ES-I3 (cell line): Measurements from ENCODE around the gene MICOS13.

Source experiments
- H3K36me3 ChIP-seq: 2 replicates; pipeline ENCODE4 v1.6.1; 2013; ENCODE audit warnings: mild to moderate bottlenecking, low read length, control low read depth, moderate library complexity; ENCODE audit not compliant: insufficient read depth
- H3K4me1 ChIP-seq: 2 replicates; pipeline ENCODE4 v1.6.1; 2013; ENCODE audit warnings: mild to moderate bottlenecking, control low read depth, low read length; ENCODE audit not compliant: insufficient read depth
- H3K9ac ChIP-seq: 2 replicates; pipeline ENCODE4 v1.6.1; 2013; ENCODE audit warnings: low read depth, mild to moderate bottlenecking, low read length, moderate library complexity
- H3K9me3 ChIP-seq: 2 replicates; pipeline ENCODE4 v1.6.1; 2013; ENCODE audit warnings: mild to moderate bottlenecking, low read length, moderate library complexity; ENCODE audit not compliant: control insufficient read depth, insufficient read depth

MICOS13 gene

GRCh38 chr19:5648464-5648863 is 31.9 kb downstream of the MICOS13 start:
- Histone ChIP-seq H3K9me3 (no peaks in the 10 kb centered on the region), H3K4me1 (no peaks in the 10 kb centered on the region), H3K9ac (no peak overlapping the region), H3K36me3 (peaks cover 57% of the 10 kb centered on the region)

DNA sequence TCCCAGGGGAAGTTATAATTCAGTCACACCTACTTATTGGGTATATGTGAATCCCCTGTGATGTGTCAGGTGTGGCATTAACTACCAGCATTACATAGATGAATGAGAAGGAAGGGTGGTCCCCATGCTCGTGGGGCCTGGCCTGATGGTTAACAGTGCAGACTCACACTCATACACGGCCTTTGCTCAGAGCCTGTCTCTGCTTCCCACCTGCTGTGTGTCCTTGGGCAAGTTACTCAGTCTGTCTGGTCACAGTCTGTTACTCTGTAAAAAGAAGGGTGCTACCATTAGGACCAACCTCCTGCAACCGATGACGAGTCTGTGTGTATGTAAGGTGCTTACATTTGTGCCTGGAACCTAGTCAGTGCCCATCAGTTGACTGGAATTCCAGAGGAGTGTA is 33.6 kb downstream of the MICOS13 start:
- Histone ChIP-seq H3K4me1 (no peaks in the 10 kb centered on the region), H3K9ac (no peak overlapping the region), H3K9me3 (no peaks in the 10 kb centered on the region), H3K36me3 (peaks cover 46% of the 10 kb centered on the region)

DNA sequence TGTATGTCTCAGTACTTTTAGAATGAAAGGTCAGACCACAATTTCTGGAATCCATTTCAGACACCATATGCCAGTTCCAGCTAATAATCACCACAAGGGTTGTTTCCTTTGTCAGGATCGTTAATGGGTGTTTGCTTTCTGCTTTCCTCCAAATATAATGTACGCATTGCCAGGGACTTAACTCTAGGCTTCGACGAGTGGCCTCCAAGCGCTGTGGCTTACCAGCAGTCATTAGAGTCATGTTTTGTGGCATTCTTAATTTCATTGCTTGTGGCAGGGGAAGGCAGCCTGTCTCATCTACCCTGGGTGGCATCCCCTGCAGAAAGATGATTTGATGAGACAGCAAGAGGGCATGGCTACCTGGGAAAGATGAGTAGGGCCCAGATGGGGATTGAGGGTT is 34.9 kb downstream of the MICOS13 start:
- H3K9me3 ChIP-seq = no peaks in the 10 kb centered on the region
- no peak overlapping the region for H3K9ac ChIP-seq
- H3K36me3 ChIP-seq = peaks cover 43% of the 10 kb centered on the region

DNA sequence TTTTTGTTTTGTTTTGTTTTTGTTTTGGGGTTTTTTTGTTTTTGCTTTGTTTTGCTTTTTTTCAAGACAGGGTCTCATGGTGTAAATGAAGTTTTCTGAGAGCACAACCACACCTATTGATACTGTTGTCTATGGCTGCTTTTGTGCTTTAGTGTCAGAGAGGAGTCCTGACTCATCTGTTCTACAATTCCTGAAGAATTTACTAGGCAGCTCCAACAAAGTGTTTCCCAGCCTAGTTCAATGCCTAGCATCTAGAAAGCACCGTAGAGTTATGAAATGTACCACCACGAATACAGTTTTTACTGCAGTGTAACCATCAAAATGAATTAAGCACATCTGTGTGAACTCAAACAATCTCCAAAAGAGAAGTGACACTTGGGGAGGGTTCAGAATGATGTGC is 36.3 kb downstream of the MICOS13 start:
- Histone ChIP-seq H3K36me3 (peaks cover 36% of the 10 kb centered on the region), H3K4me1 (no peaks in the 10 kb centered on the region)

More for the DNA sequence above, 34.9 kb downstream of the MICOS13 start:
- no peaks in the 10 kb centered on the region for H3K4me1 ChIP-seq

GRCh38 chr19:5643060-5643459 is 37.3 kb downstream of the MICOS13 start:
- no peaks in the 10 kb centered on the region for H3K9me3 ChIP-seq
- no peak overlapping the region for H3K9ac ChIP-seq
- H3K4me1 ChIP-seq = no peaks in the 10 kb centered on the region
- H3K36me3 ChIP-seq = peaks cover 31% of the 10 kb centered on the region

More for the DNA sequence above, 36.3 kb downstream of the MICOS13 start:
- H3K9ac ChIP-seq = no peak overlapping the region
- no peaks in the 10 kb centered on the region for H3K9me3 ChIP-seq

GRCh38 chr19:5642204-5642603 is 38.1 kb downstream of the MICOS13 start:
- Histone ChIP-seq H3K36me3 (peaks cover 26% of the 10 kb centered on the region), H3K9me3 (no peaks in the 10 kb centered on the region), H3K9ac (no peak overlapping the region), H3K4me1 (no peaks in the 10 kb centered on the region)

GRCh38 chr19:5641171-5641570 is 39.1 kb downstream of the MICOS13 start:
- Histone ChIP-seq H3K9ac (no peak overlapping the region), H3K9me3 (no peaks in the 10 kb centered on the region), H3K36me3 (peaks cover 19% of the 10 kb centered on the region), H3K4me1 (no peaks in the 10 kb centered on the region)

DNA sequence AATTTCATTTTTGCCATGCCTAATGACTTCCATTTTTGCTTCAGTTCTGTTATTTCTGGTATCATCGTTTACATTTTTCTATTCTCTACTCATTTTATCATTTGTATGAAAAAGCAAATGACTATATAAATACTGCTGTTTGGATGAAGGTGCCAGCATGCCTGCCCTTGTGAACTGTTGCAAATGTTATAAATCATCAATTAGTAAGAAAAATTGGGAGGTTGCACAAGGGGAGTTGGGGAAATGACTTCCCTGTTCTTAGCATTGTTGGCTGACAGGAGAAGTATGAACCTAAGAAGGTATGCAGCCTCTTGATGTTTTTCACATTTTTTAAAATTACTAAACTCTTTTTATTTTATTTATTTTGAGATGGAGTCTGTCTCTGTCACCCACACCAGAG is 42.3 kb downstream of the MICOS13 start:
- Histone ChIP-seq H3K9ac (no peak overlapping the region), H3K4me1 (no peaks in the 10 kb centered on the region), H3K9me3 (no peaks in the 10 kb centered on the region), H3K36me3 (peaks cover 9% of the 10 kb centered on the region)

- H3K36me3 ChIP-seq = no peaks in the 10 kb centered on the region; the same call in 1 of the 2 replicates
- no peak overlapping the region for H3K9ac ChIP-seq
- no peaks in the 10 kb centered on the region for H3K4me1 ChIP-seq
- H3K9me3 ChIP-seq = no peaks in the 10 kb centered on the region
Measured at GRCh38 chr19:5635427-5635826, 44.9 kb downstream of the MICOS13 start.

DNA sequence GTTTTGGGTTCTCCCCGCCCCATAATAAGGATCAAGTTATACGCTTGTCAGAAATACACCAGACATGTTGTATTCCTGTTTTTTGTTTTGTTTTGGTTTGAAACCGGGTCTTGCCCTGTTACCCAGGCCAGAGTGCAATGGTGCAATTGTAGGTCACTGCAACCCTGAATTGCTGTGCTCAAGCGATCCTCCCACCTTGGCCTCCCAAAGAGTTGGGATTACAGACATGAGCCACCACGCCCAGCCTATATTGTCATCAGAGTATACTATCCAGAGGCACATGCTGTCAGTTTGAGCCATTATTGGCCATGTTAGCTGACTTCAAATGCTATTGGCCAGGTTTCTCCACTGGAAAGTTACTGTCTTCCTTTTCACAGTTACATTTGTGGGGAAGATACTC is 47.7 kb downstream of the MICOS13 start:
- Histone ChIP-seq H3K36me3 (peaks cover 2% of the 10 kb centered on the region), H3K9me3 (no peaks in the 10 kb centered on the region), H3K4me1 (peaks cover under 1% of the 10 kb centered on the region; the same call in 1 of the 2 replicates), H3K9ac (no peak overlapping the region)

DNA sequence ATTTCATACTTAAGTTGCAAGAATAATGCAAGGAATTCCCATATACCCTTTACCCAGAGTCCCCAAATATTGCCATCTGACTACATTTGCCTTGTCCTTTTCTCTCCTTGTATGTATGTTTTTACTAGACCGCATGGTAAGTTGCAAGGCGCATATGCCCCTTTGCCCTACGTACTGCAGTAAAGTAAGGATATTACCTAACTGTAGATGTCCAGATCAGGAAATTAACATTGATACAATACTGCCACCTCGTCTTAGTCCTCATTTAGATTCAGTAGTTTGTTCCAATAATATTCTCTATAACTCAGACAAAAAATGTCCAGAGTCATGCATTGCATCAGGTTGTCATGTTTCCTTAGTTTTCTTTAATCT is 48.1 kb downstream of the MICOS13 start:
- Histone ChIP-seq H3K9me3 (no peaks in the 10 kb centered on the region), H3K36me3 (peaks cover 7% of the 10 kb centered on the region), H3K9ac (no peak overlapping the region), H3K4me1 (peaks cover 5% of the 10 kb centered on the region)

- Histone ChIP-seq H3K9ac (no peak overlapping the region), H3K9me3 (no peaks in the 10 kb centered on the region), H3K4me1 (peaks cover 8% of the 10 kb centered on the region), H3K36me3 (peaks cover 11% of the 10 kb centered on the region)
Measured at GRCh38 chr19:5631567-5632240, 48.6 kb downstream of the MICOS13 start.

- peaks cover 23% of the 10 kb centered on the region for H3K4me1 ChIP-seq
- peaks cover 27% of the 10 kb centered on the region for H3K36me3 ChIP-seq
- no peaks in the 10 kb centered on the region for H3K9me3 ChIP-seq
- no peak overlapping the region for H3K9ac ChIP-seq
Measured at GRCh38 chr19:5628919-5629481, 51.3 kb downstream of the MICOS13 start.

DNA sequence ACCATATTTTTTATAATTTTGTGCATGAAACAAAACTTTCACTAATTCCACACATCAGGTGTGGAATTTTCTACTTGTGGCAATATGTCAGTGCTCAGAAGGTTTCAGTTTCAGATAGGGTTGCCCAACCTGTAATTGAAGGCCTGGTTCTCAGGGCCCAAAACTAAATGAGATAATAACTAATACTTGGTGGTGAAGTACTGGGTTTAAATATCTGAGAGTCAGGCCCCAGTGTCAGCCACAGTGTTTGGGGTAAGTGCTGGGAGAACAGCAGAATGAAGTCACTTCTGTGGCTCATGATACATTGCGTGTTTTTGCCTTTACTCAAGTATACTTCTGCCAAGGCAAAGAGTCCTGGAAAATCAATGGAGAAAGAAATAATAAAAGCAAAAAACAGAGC is 51.9 kb downstream of the MICOS13 start:
- Histone ChIP-seq H3K36me3 (peaks cover 27% of the 10 kb centered on the region), H3K4me1 (peaks cover 23% of the 10 kb centered on the region), H3K9me3 (no peaks in the 10 kb centered on the region), H3K9ac (no peak overlapping the region)
